ENCODE measurements around the gene NACC1.

DNA sequence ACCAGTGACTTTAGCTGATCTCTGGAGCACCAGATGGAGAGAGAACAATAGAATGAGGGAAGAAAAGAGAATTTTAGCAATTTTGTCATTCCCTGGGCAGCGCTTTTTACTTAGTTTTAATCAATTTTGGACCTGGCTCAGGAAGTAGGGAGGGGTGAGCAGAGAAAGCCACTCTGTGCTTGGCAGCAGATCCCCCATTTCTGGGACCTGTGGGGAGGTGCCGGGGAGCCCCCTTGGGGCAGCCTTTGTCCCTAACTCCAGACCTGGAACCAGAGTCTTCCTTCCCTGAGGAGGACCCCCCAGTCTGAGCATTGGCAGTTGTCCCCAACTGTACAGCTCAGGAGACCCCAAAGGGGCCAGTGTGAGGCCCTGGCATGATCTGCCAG is 25.9 kb upstream of the NACC1 start:
- TF ChIP-seq, protein P1, sequence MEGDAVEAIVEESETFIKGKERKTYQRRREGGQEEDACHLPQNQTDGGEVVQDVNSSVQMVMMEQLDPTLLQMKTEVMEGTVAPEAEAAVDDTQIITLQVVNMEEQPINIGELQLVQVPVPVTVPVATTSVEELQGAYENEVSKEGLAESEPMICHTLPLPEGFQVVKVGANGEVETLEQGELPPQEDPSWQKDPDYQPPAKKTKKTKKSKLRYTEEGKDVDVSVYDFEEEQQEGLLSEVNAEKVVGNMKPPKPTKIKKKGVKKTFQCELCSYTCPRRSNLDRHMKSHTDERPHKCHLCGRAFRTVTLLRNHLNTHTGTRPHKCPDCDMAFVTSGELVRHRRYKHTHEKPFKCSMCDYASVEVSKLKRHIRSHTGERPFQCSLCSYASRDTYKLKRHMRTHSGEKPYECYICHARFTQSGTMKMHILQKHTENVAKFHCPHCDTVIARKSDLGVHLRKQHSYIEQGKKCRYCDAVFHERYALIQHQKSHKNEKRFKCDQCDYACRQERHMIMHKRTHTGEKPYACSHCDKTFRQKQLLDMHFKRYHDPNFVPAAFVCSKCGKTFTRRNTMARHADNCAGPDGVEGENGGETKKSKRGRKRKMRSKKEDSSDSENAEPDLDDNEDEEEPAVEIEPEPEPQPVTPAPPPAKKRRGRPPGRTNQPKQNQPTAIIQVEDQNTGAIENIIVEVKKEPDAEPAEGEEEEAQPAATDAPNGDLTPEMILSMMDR (conservative IDR thresholded peaks at IDR 0.05) = no peak
- TF ChIP-seq ZFX (IDR thresholded peaks at IDR 0.05) = no peak
